IMR-90 (cell line): ENCODE results near the gene PIK3IP1. TPM values are rescaled to one million over a fixed set of nuclear protein-coding genes. Genes with fewer than 3 reads are reported as not detected.

Experiments
- ATAC-seq: fragments of 200-7000 bp; cut with Tn5 transposase; 2 replicates; pipeline ENCODE4 v1.9.1; 2020; ENCODE audit warnings: low read depth, mild to moderate bottlenecking, moderate library complexity
- BruUV-seq: library from RNA; stranded (reverse); fragments of 400-500 nt; replicated peaks from 2 replicates; lab custom pipeline; 2021; lab: Mats Ljungman, UMichigan
- CTCF ChIA-PET: fragments of 300-600 bp; formaldehyde crosslinking; extraction: SDS; loops from one replicate; lab custom pipeline; 2021; ENCODE audit warnings: antibody characterized with exemption; lab: Yijun Ruan, JAX
- POLR2A ChIA-PET: fragments of 300-600 bp; sonication (Branson Sonifier 250); formaldehyde crosslinking; loops from one replicate; lab custom pipeline; 2022; ENCODE audit warnings: antibody characterized with exemption; ENCODE audit not compliant: unreplicated experiment; lab: Charles Lee
- DNase-seq: peaks from one replicate; pipeline ENCODE4 v3.0.0; 2013
- H2AFZ ChIP-seq: replicated peaks from 2 replicates; pipeline ENCODE3; 2013; ENCODE audit warnings: low read length, mild to moderate bottlenecking; ENCODE audit not compliant: poor library complexity
- H2AK5ac ChIP-seq: 2 replicates; pipeline ENCODE4 v1.6.1; 2013; ENCODE audit warnings: low read depth, low read length, inconsistent platforms
- H2AK9ac ChIP-seq: replicated peaks from 2 replicates; pipeline ENCODE3; 2013; ENCODE audit warnings: mild to moderate bottlenecking, low read depth, low read length, moderate library complexity; ENCODE audit not compliant: poor library complexity
- H2BK120ac ChIP-seq: 2 replicates; pipeline ENCODE4 v1.6.1; 2013; ENCODE audit warnings: low read depth, low read length, inconsistent platforms
- H2BK15ac ChIP-seq: 3 replicates; pipeline ENCODE4 v1.6.1; 2013; ENCODE audit warnings: low read depth, low read length, inconsistent platforms
- H2BK20ac ChIP-seq: 2 replicates; pipeline ENCODE4 v1.6.1; 2013; ENCODE audit warnings: low read depth, mild to moderate bottlenecking, inconsistent platforms, low read length, moderate library complexity
- H2BK5ac ChIP-seq: 2 replicates; pipeline ENCODE4 v1.6.1; 2013; ENCODE audit warnings: mild to moderate bottlenecking, low read depth, low read length, inconsistent platforms; ENCODE audit not compliant: poor library complexity, severe bottlenecking
- H3K14ac ChIP-seq: replicated peaks from 2 replicates; pipeline ENCODE4 v1.6.1; 2013; ENCODE audit warnings: low read depth, low read length, inconsistent platforms
- H3K18ac ChIP-seq: 2 replicates; pipeline ENCODE4 v1.6.1; 2013; ENCODE audit warnings: low read depth, low read length, control low read depth
- H3K23ac ChIP-seq: 2 replicates; pipeline ENCODE4 v1.6.1; 2013; ENCODE audit warnings: low read depth, low read length, inconsistent platforms
- H3K27ac ChIP-seq: 2 replicates; pipeline ENCODE4 v1.5.1; 2013; ENCODE audit warnings: mild to moderate bottlenecking, control low read depth, low read length; ENCODE audit not compliant: insufficient read depth
- H3K27me3 ChIP-seq: 2 replicates; pipeline ENCODE4 v1.6.1; 2013; ENCODE audit warnings: low read length; ENCODE audit not compliant: control insufficient read depth, insufficient read depth
- H3K36me3 ChIP-seq: 2 replicates; pipeline ENCODE4 v1.6.1; 2013; ENCODE audit warnings: low read length, mixed read lengths; ENCODE audit not compliant: control insufficient read depth, insufficient read depth
- H3K4ac ChIP-seq: 2 replicates; pipeline ENCODE4 v1.6.1; 2013; ENCODE audit warnings: low read depth, low read length, inconsistent platforms
- H3K4me1 ChIP-seq: 2 replicates; pipeline ENCODE4 v1.6.1; 2013; ENCODE audit warnings: low read length, mixed read lengths; ENCODE audit not compliant: control insufficient read depth, insufficient read depth
- H3K4me2 ChIP-seq: 2 replicates; pipeline ENCODE4 v1.6.1; 2013; ENCODE audit warnings: low read depth, mild to moderate bottlenecking, control low read depth, low read length, moderate library complexity
- H3K4me3 ChIP-seq: 2 replicates; pipeline ENCODE4 v1.5.1; 2013; ENCODE audit warnings: low read depth, mild to moderate bottlenecking, control low read depth, low read length, moderate library complexity; ENCODE audit not compliant: insufficient read depth
- H3K56ac ChIP-seq: 2 replicates; pipeline ENCODE4 v1.6.1; 2013; ENCODE audit warnings: low read length, inconsistent platforms; ENCODE audit not compliant: insufficient read depth; ENCODE audit errors: extremely low read depth
- H3K79me1 ChIP-seq, 2 experiments: 2 replicates each; pipeline ENCODE4 v1.6.1; 2013; ENCODE audit warnings: low read length in 2 of 2, inconsistent platforms in 1 of 2, low read depth in 1 of 2
- H3K9ac ChIP-seq: 2 replicates; pipeline ENCODE4 v1.6.1; 2013; ENCODE audit warnings: low read depth, low read length, control low read depth
- H3K9me1 ChIP-seq: 2 replicates; pipeline ENCODE4 v1.6.1; 2013; ENCODE audit warnings: low read length, inconsistent platforms; ENCODE audit not compliant: insufficient read depth
- H3K9me3 ChIP-seq: 2 replicates; pipeline ENCODE4 v1.6.1; 2013; ENCODE audit warnings: low read length; ENCODE audit not compliant: control insufficient read depth, insufficient read depth
- H4K20me1 ChIP-seq: 2 replicates; pipeline ENCODE4 v1.6.1; 2013; ENCODE audit warnings: low read length, inconsistent platforms; ENCODE audit not compliant: insufficient read depth
- H4K5ac ChIP-seq: 2 replicates; pipeline ENCODE4 v1.6.1; 2013; ENCODE audit warnings: mild to moderate bottlenecking, low read depth, low read length, control low read depth
- H4K8ac ChIP-seq, 2 experiments: 2 replicates each; pipeline ENCODE4 v1.6.1; 2013; ENCODE audit warnings: low read depth in 2 of 2, low read length in 2 of 2, control low read depth in 1 of 2, inconsistent platforms in 1 of 2
- H4K91ac ChIP-seq: 2 replicates; pipeline ENCODE4 v1.6.1; 2013; ENCODE audit warnings: low read depth, low read length, inconsistent platforms; ENCODE audit not compliant: insufficient read depth
- BHLHE40 ChIP-seq: fragments of 150-350 bp; IDR thresholded peaks from 2 replicates; pipeline ENCODE4 v1.6.1; 2016; ENCODE audit warnings: mild to moderate bottlenecking, low read depth, low read length
- CEBPB ChIP-seq: IDR thresholded peaks from 2 replicates; pipeline ENCODE4 v1.6.1; 2012; ENCODE audit warnings: low read depth, low read length, improper control_type of control experiment
- CHD1 ChIP-seq: IDR thresholded peaks from 2 replicates; pipeline ENCODE4 v1.6.1; 2012; ENCODE audit warnings: low read depth, low read length, improper control_type of control experiment
- CTCF ChIP-seq: conservative IDR thresholded peaks from 2 replicates; pipeline ENCODE4 v1.5.1; 2012; ENCODE audit warnings: mild to moderate bottlenecking, low read depth, low read length, improper control_type of control experiment
- FOS ChIP-seq: fragments of 150-350 bp; IDR thresholded peaks from 2 replicates; pipeline ENCODE4 v1.6.1; 2016; ENCODE audit warnings: low read depth, low read length
- MAFK ChIP-seq: IDR thresholded peaks from 2 replicates; pipeline ENCODE4 v1.6.1; 2012; ENCODE audit warnings: low read depth, low read length, improper control_type of control experiment
- MAZ ChIP-seq: IDR thresholded peaks from 2 replicates; pipeline ENCODE4 v1.6.1; 2012; ENCODE audit warnings: low read depth, mild to moderate bottlenecking, low read length, improper control_type of control experiment, moderate library complexity, borderline replicate concordance
- NFE2L2 ChIP-seq: fragments of 150-350 bp; IDR thresholded peaks from 2 replicates; pipeline ENCODE4 v1.6.1; 2016; ENCODE audit warnings: low read depth, mild to moderate bottlenecking, low read length
- POLR2A ChIP-seq: IDR thresholded peaks from 2 replicates; pipeline ENCODE4 v1.6.1; 2012; ENCODE audit warnings: mild to moderate bottlenecking, low read depth, low read length
- RAD21 ChIP-seq: IDR thresholded peaks from 2 replicates; pipeline ENCODE4 v1.6.1; 2012; ENCODE audit warnings: low read length, improper control_type of control experiment
- RCOR1 ChIP-seq: IDR thresholded peaks from 2 replicates; pipeline ENCODE4 v1.6.1; 2012; ENCODE audit warnings: mild to moderate bottlenecking, low read length, improper control_type of control experiment; ENCODE audit not compliant: insufficient replicate concordance
- WGBS, 2 experiments: methylation state at CpG; one replicate each; pipeline versions ENCODE4 v1.1.5 to v1.1.7; 2013; ENCODE audit warnings: missing lambda C conversion rate in 2 of 2; ENCODE audit not compliant: insufficient read length in 1 of 2; ENCODE audit errors: extremely low coverage in 2 of 2; 5-methylcytosine and 5-hydroxymethylcytosine counted together
- dilution Hi-C: fragments of 300-500 bp; cut with HindIII; formaldehyde crosslinking; loops from one replicate; pipeline ENCODE4 v1.14.3; 2018; ENCODE audit warnings: low sequenced_read_pairs; ENCODE audit not compliant: unreplicated experiment
- in situ Hi-C: fragments of 300-500 bp; cut with MboI; formaldehyde crosslinking; loops from 3 replicates; pipeline ENCODE4 v1.14.3; 2019; ENCODE audit warnings: low sequenced_read_pairs, inconsistent platforms, mixed read lengths
- intact Hi-C: fragments of 100-400 bp; cut with micrococcal nuclease; formaldehyde crosslinking; loops from 2 replicates; pipeline ENCODE4 v1.10.0; 2022
- polyA plus RNA-seq, 3 experiments: library from polyadenylated mRNA; depleted of rRNA; stranded (reverse); fragments of >200 nt; gene quantifications; 2 replicates each; pipeline ENCODE4 v1.2.3, GENCODE V29; 2012; ENCODE audit warnings: low replicate concordance in 1 of 3
- total RNA-seq: library from RNA; depleted of rRNA; stranded (reverse); fragments of >200 nt; gene quantifications from 2 replicates; pipeline ENCODE4 v1.2.3, GENCODE V29; 2012

Gene PIK3IP1
- total and polyA plus RNA-seq, 2 of the 4 experiments (the other 2 are of a cell fraction): 12.9 to 17.6 TPM

DNA sequence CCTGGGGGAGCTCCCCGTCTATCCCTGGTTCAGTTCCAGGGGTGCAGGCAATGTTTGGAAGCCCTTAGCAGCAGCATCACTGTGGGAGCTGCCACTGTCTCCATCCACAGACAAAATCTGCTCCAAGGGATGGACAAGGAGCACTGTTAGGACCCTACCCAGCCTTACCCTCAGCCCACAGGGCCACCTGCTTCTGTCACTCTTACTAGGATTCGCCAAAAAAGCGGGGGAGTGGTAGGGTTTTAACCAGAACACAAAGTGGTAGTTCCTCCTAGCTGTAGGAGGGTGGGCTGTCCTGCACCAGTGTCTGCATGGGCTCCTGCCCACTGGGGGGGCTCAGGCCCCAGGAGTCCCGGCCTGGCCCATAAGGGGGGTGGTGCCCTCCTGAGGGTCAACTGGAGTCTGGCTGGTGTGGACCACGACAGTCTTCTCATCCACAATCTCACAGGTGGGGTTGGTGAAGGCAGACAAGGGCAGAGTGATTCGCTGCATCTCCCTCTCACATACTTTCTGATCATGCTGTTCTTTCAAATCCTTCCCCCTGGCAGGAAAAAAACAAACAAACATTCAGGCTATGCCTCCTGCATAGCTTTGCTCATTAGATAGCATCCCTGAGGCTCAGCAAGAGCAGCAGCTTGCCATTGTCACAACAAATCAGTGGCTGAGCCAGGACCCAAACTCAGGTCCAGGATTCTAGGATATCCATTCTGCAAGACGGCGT, 9.4 kb downstream of the PIK3IP1 start (continued):
- no peak for TF ChIP-seq FOS

DNA sequence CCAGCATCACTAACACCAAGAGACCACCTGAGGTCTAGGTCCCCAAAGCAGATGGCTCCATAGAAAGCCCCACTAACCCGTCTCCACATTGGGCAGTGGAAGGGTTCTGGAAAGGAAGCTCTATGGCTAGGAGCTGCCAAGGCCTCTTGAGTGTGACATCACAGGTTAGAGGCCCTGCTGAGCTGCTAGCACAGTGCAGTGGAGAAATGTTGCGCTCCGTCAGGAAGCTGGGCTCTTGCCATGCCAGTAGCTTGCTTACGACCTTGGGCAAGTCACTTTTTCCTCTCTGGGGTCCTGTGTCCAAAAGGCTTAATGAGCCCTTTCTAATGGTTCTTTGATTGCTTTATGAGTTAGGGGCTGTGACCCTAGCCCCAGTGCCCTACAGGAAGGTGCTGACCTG, 10.6 kb downstream of the PIK3IP1 start:
- Histone ChIP-seq H2BK15ac (no peak overlapping the region), H3K9me3 (no peaks in the 10 kb centered on the region), H2BK20ac (no peak overlapping the region), H2BK5ac (no peak overlapping the region), H3K14ac (no peak overlapping the region), H3K4me2 (no peak overlapping the region), H2AFZ (no peak overlapping the region), H3K4me1 (no peaks in the 10 kb centered on the region), H4K91ac (no peak overlapping the region), H3K27me3 (no peaks in the 10 kb centered on the region), H3K4ac (no peak overlapping the region), H3K27ac (no peak overlapping the region), H3K56ac (no peak overlapping the region), H4K20me1 (peaks cover 7% of the 10 kb centered on the region; the same call in 1 of the 2 replicates), H3K9ac (no peak overlapping the region), H4K8ac (no peak overlapping the region), H3K4me3 (no peak overlapping the region), H2BK120ac (no peak overlapping the region), H3K18ac (no peak overlapping the region), H4K5ac (no peak overlapping the region), H3K79me1 (no peaks in the 10 kb centered on the region), H3K36me3 (peaks cover 51% of the 10 kb centered on the region), H2AK9ac (no peak overlapping the region), H3K23ac (no peak overlapping the region), H3K9me1 (no peaks in the 10 kb centered on the region; the same call in 1 of the 2 replicates), H2AK5ac (no peak overlapping the region)
- no CpG with 5 or more reads among the region's 4 CpGs for WGBS, 2 experiments
- DNase-seq (no peak), ATAC-seq (no peak)
- no TSS peak for BruUV-seq
- TF ChIP-seq RAD21 (no peak), FOS (no peak), BHLHE40 (no peak), CTCF (no peak), MAZ (no peak), RCOR1 (no peak), MAFK (no peak), CEBPB (no peak), CHD1 (no peak), NFE2L2 (no peak), POLR2A (no peak)
- ChIA-PET CTCF (interaction anchor here (0.7 to 1.1 kb wide), 3 partner anchors 8 to 11 kb away, joined by 3 to 4 read pairs (median 4); partner anchors contain the start of gene PIK3IP1), POLR2A (interaction anchor here (0.8 kb wide), 1 partner anchor 9 kb away, joined by 3 read pairs; no protein-coding TSS in a partner anchor)
- intact Hi-C loops (no loop called here), in situ Hi-C loops (loop anchor here (10.0 kb wide), 1 partner anchor 63 kb away; the partner anchor contains the start of gene PATZ1), dilution Hi-C loops (no loop called here)
